HEK293T (cell line): Measurements from ENCODE around the gene EPC1.

Experiments used
- BHLHE40 ChIP-seq: fragments of 450-650 bp; IDR thresholded peaks from 2 replicates; pipeline ENCODE4 v1.6.1; 2016; ENCODE audit warnings: mild to moderate bottlenecking, moderate library complexity, borderline replicate concordance
- ELF4 ChIP-seq: fragments of 450-650 bp; IDR thresholded peaks from 2 replicates; pipeline ENCODE4 v1.6.1; 2017; ENCODE audit warnings: antibody characterized with exemption
- FOXA1 ChIP-seq: fragments of 450-650 bp; IDR thresholded peaks from 2 replicates; pipeline ENCODE4 v1.6.1; 2016; ENCODE audit warnings: mild to moderate bottlenecking
- FOXK2 ChIP-seq: fragments of 450-650 bp; IDR thresholded peaks from 2 replicates; pipeline ENCODE4 v1.6.1; 2016; ENCODE audit warnings: mild to moderate bottlenecking
- FOXM1 ChIP-seq: fragments of 450-650 bp; IDR thresholded peaks from 2 replicates; pipeline ENCODE4 v1.6.1; 2017; ENCODE audit warnings: mild to moderate bottlenecking, borderline replicate concordance
- HDGF ChIP-seq: fragments of 450-650 bp; IDR thresholded peaks from 2 replicates; pipeline ENCODE4 v1.6.1; 2017; ENCODE audit warnings: antibody characterized with exemption, borderline replicate concordance
- L3MBTL2 ChIP-seq: fragments of 450-650 bp; conservative IDR thresholded peaks from 2 replicates; pipeline ENCODE4 v1.6.1; 2016; ENCODE audit warnings: mild to moderate bottlenecking
- PKNOX1 ChIP-seq: fragments of 450-650 bp; IDR thresholded peaks from 2 replicates; pipeline ENCODE4 v1.6.1; 2016
- SP1 ChIP-seq: fragments of 450-650 bp; IDR thresholded peaks from 2 replicates; pipeline ENCODE4 v1.6.1; 2017
- SUZ12 ChIP-seq: fragments of 450-650 bp; IDR thresholded peaks from 2 replicates; pipeline ENCODE4 v1.6.1; 2016; ENCODE audit warnings: mild to moderate bottlenecking
- TARDBP ChIP-seq: fragments of 450-650 bp; IDR thresholded peaks from 2 replicates; pipeline ENCODE4 v1.6.1; 2016

GRCh38 chr10:32331606-32332005 lies 15.4 kb downstream of the EPC1 start:
- TF ChIP-seq TARDBP (no peak), SUZ12 (no peak), SP1 (no peak), BHLHE40 (no peak), PKNOX1 (no peak), FOXA1 (no peak), HDGF (no peak), FOXK2 (no peak), L3MBTL2 (no peak), ELF4 (no peak), FOXM1 (no peak)
